B cell (primary cell): ENCODE measurements around the gene STK40. TPM values are rescaled to one million over a fixed set of nuclear protein-coding genes. Genes with fewer than 3 reads are reported as not detected.

Source experiments
- ATAC-seq: fragments of 200-7000 bp; cut with Tn5 transposase; one replicate; pipeline ENCODE4 v1.10.0; 2021; ENCODE audit warnings: low read depth, mild to moderate bottlenecking, moderate number of reproducible peaks, moderate library complexity
- CTCF ChIA-PET: fragments of 350-600 bp; sonication (Branson Sonifier 250); formaldehyde crosslinking; loops from one replicate; lab custom pipeline; 2021; ENCODE audit warnings: antibody characterized with exemption, inconsistent platforms; lab: Charles Lee
- POLR2A ChIA-PET: fragments of 350-600 bp; sonication (Branson Sonifier 250); formaldehyde crosslinking; loops from one replicate; lab custom pipeline; 2021; ENCODE audit warnings: antibody characterized with exemption; lab: Charles Lee
- DNase-seq: peaks from one replicate; pipeline ENCODE4 v3.0.0; 2013
- H2AFZ ChIP-seq: 2 replicates; pipeline ENCODE4 v1.6.1; 2012; ENCODE audit warnings: mild to moderate bottlenecking, low read depth, low read length; ENCODE audit not compliant: insufficient read depth, poor library complexity, severe bottlenecking
- H3K27ac ChIP-seq, 2 donors: 1 replicate in 1 of 2; 2 replicates in 1 of 2; pipeline ENCODE4 v1.5.1; 2012 to 2013; ENCODE audit warnings: low read length in 2 of 2, mild to moderate bottlenecking in 2 of 2, moderate library complexity in 1 of 2
- H3K27me3 ChIP-seq, 4 experiments: fragments of 200-600 bp in 1 of 4; sonication (generic) in 1 of 4; replicated peaks in 1 of 4; 1 replicate in 2 of 4; 2 replicates in 2 of 4; pipeline versions ENCODE4 v1.6.1 to v1.7.0; 2013 to 2016; ENCODE audit warnings: low read length in 3 of 4, mild to moderate bottlenecking in 2 of 4, mixed read lengths in 1 of 4, moderate library complexity in 1 of 4; ENCODE audit not compliant: insufficient read depth in 4 of 4, control insufficient read depth in 3 of 4; ENCODE audit errors: control extremely low read depth in 1 of 4
- H3K36me3 ChIP-seq, 2 experiments: replicated peaks in 1 of 2; 1 replicate in 1 of 2; 2 replicates in 1 of 2; pipeline versions ENCODE4 v1.6.1 to v1.7.1; 2013; ENCODE audit warnings: low read length in 1 of 2; ENCODE audit not compliant: insufficient read depth in 2 of 2, control insufficient read depth in 1 of 2; ENCODE audit errors: control extremely low read depth in 1 of 2, extremely low read depth in 1 of 2
- H3K4me1 ChIP-seq, 2 donors: fragments of 200-600 bp in 1 of 2; sonication (generic) in 1 of 2; 1 replicate in 1 of 2; 2 replicates in 1 of 2; pipeline versions ENCODE4 v1.5.1 to v1.6.1; 2013 to 2017; ENCODE audit warnings: low read length in 2 of 2; ENCODE audit not compliant: control insufficient read depth in 2 of 2, insufficient read depth in 2 of 2
- H3K4me2 ChIP-seq: replicated peaks from 2 replicates; pipeline ENCODE3; 2012; ENCODE audit warnings: mild to moderate bottlenecking, low read depth, low read length; ENCODE audit not compliant: poor library complexity, severe bottlenecking
- H3K4me3 ChIP-seq, 5 experiments: fragments of 200-600 bp in 1 of 5; sonication (generic) in 1 of 5; 1 replicate in 3 of 5; 2 replicates in 2 of 5; pipeline versions ENCODE4 v1.5.1 to v1.7.0; 2011 to 2016; ENCODE audit warnings: low read length in 4 of 5, mild to moderate bottlenecking in 4 of 5, low read depth in 2 of 5, control low read depth in 1 of 5, moderate library complexity in 1 of 5; ENCODE audit not compliant: insufficient read depth in 1 of 5; ENCODE audit errors: control extremely low read depth in 1 of 5, extremely low read depth in 1 of 5
- H3K79me2 ChIP-seq: fragments of 200-600 bp; sonication (generic); one replicate; pipeline ENCODE4 v1.6.0; 2016; ENCODE audit warnings: low read length; ENCODE audit not compliant: control insufficient read depth, insufficient read depth
- H3K9ac ChIP-seq: fragments of 200-600 bp; sonication (generic); 2 replicates; pipeline ENCODE4 v1.6.1; 2017; ENCODE audit warnings: mild to moderate bottlenecking, low read length, moderate library complexity
- H3K9me3 ChIP-seq, 3 donors: one replicate each; pipeline versions ENCODE4 v1.6.1 to v1.7.1; 2013; ENCODE audit warnings: low read length in 2 of 3; ENCODE audit not compliant: control insufficient read depth in 2 of 3, insufficient read depth in 1 of 3; ENCODE audit errors: control extremely low read depth in 1 of 3
- H4K20me1 ChIP-seq: 2 replicates; pipeline ENCODE4 v1.6.0; 2012; ENCODE audit warnings: mild to moderate bottlenecking, low read length; ENCODE audit not compliant: insufficient read depth, control insufficient read depth, poor library complexity, severe bottlenecking
- H3K27ac Mint-ChIP-seq: one replicate; pipeline ENCODE4 v1.8.0; 2021; ENCODE audit warnings: mixed read lengths
- H3K27me3 Mint-ChIP-seq: one replicate; pipeline ENCODE4 v1.8.0; 2021; ENCODE audit warnings: mixed read lengths
- H3K4me1 Mint-ChIP-seq: one replicate; pipeline ENCODE4 v1.8.0; 2021; ENCODE audit warnings: mixed read lengths
- H3K4me3 Mint-ChIP-seq: one replicate; pipeline ENCODE4 v1.8.0; 2021; ENCODE audit warnings: mixed read lengths
- H3K9me3 Mint-ChIP-seq: one replicate; pipeline ENCODE4 v1.8.0; 2022; ENCODE audit warnings: mixed read lengths; ENCODE audit not compliant: insufficient read depth
- EZH2 ChIP-seq: IDR thresholded peaks from 2 replicates; pipeline ENCODE4 v1.6.1; 2012; ENCODE audit warnings: borderline replicate concordance, low read depth, mild to moderate bottlenecking, moderate library complexity, low read length; ENCODE audit not compliant: insufficient read depth, poor library complexity, severe bottlenecking
- WGBS: methylation state at CpG from one replicate; pipeline ENCODE4 v1.1.5; 2013; ENCODE audit warnings: missing lambda C conversion rate; ENCODE audit not compliant: insufficient coverage; 5-methylcytosine and 5-hydroxymethylcytosine counted together
- intact Hi-C: fragments of 100-400 bp; cut with micrococcal nuclease; formaldehyde crosslinking; loops from one replicate; pipeline ENCODE4 v1.10.0; 2022
- polyA plus RNA-seq: library from polyadenylated mRNA; depleted of rRNA; stranded (reverse); fragments of >200 nt; gene quantifications from 2 replicates; pipeline ENCODE4 v1.2.3, GENCODE V29; 2012
- total RNA-seq, 2 donors: library from RNA; stranded (reverse); fragments of 120-200 nt in 1 of 2; gene quantifications; 1 replicate in 1 of 2; 2 replicates in 1 of 2; pipeline versions ENCODE4 v1.2.3 to v1.2.4, GENCODE V29; 2013 to 2022
- TF ChIP-seq, protein P1 (sequence below): fragments of 200-600 bp; IDR thresholded peaks from one replicate; pipeline ENCODE4 v1.8.0; 2022; ENCODE audit warnings: antibody characterized with exemption, mild to moderate bottlenecking

The STK40 gene
- total and polyA plus RNA-seq, 2 donors (not counting 1 experiment from before 2014, with no cell fraction given): 53.1 to 69.1 TPM

DNA sequence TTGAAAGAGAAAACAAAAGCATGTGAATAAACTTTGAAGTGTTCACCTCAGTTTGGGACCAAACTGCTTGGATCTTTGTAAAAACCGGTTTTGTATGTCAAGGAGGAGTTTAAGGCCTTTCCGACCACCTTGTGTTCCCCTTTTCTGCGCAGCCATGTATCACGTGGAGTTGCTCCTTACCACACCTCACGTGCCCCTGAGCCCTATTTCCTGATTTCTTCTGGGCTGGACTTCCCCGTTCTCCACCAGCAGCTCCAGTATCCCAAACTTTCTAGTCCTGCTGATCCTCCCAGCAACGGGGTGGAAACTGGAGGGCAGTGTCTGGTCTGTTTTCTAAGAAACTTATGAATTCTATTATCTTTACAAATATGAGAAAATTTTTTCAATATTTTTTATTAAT, 81.2 kb downstream of the STK40 start:
- Histone ChIP-seq H3K9me3 (no peaks in the 10 kb centered on the region), H4K20me1 (peaks cover 14% of the 10 kb centered on the region), H2AFZ (no peak overlapping the region), H3K27me3 (no peaks in the 10 kb centered on the region), H3K9ac (no peak overlapping the region), H3K4me2 (no peak overlapping the region), H3K36me3 (peaks cover 4 to 49% of the 10 kb centered on the region in 2 experiments), H3K79me2 (no peaks in the 10 kb centered on the region), H3K27ac (peak overlapping the region in 1 of 2 donors; percentile 26), H3K4me1 (peaks cover 10 to 33% of the 10 kb centered on the region in 2 donors), H3K4me3 (no peak overlapping the region)
- intact Hi-C loops: no loop called here
- TF ChIP-seq EZH2: no peak
- TF ChIP-seq, protein P1, sequence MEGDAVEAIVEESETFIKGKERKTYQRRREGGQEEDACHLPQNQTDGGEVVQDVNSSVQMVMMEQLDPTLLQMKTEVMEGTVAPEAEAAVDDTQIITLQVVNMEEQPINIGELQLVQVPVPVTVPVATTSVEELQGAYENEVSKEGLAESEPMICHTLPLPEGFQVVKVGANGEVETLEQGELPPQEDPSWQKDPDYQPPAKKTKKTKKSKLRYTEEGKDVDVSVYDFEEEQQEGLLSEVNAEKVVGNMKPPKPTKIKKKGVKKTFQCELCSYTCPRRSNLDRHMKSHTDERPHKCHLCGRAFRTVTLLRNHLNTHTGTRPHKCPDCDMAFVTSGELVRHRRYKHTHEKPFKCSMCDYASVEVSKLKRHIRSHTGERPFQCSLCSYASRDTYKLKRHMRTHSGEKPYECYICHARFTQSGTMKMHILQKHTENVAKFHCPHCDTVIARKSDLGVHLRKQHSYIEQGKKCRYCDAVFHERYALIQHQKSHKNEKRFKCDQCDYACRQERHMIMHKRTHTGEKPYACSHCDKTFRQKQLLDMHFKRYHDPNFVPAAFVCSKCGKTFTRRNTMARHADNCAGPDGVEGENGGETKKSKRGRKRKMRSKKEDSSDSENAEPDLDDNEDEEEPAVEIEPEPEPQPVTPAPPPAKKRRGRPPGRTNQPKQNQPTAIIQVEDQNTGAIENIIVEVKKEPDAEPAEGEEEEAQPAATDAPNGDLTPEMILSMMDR: no peak
- Mint-ChIP-seq H3K27ac (peak overlapping the region; percentile 83), H3K4me1 (peaks cover 34% of the 10 kb centered on the region), H3K9me3 (no peaks in the 10 kb centered on the region), H3K4me3 (peak overlapping the region; percentile 29), H3K27me3 (no peaks in the 10 kb centered on the region)
- peak; percentile 74 for DNase-seq
- ChIA-PET POLR2A (interaction anchor here (0.7 kb wide), 1 partner anchor 34 kb away, joined by 4 read pairs; no protein-coding TSS in a partner anchor), CTCF (interaction anchor here (1.5 kb wide), 1 partner anchor 19 kb away, joined by 3 read pairs; no protein-coding TSS in a partner anchor)
- WGBS: 15% methylated on average over 4 of the region's 7 CpGs
- no peak for ATAC-seq

DNA sequence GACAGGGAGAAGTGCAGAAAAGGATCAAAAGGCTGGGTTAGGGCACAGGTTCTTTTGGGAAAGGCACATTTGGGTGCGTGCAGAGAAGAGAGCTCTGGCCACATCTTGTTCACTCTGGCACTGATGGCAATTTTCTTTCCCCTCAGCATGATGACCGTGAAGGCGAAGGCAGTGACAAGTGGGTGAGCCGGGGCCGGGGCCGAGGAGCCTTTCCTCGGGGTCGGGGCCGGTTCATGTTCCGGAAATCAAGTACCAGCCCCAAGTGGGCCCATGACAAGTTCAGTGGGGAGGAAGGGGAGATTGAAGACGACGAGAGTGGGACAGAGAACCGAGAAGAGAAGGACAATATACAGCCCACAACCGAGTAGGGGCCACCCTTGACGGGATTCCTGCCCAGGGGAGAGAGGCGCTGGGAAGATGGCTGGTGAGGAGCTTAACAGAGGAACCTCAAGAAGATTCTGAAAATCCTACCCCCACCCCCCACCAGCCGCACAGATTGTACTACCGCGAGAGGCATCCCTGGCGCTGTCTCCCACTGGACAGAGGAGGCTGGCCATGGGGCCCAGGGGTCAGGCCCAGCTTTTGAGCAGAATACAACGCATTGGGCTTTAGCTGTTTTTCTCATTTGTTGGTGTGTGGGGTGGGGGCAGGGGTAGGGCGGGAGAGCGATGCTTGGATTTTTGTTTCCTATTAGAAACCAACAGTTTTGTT, 81.9 kb downstream of the STK40 start:
- Histone ChIP-seq H3K4me2 (no peak overlapping the region), H2AFZ (no peak overlapping the region), H3K4me1 (peaks cover 10 to 33% of the 10 kb centered on the region in 2 donors), H3K9ac (no peak overlapping the region), H3K4me3 (no peak overlapping the region), H3K36me3 (peaks cover 4 to 54% of the 10 kb centered on the region in 2 experiments), H3K9me3 (no peaks in the 10 kb centered on the region), H3K79me2 (no peaks in the 10 kb centered on the region), H4K20me1 (peaks cover 15% of the 10 kb centered on the region), H3K27ac (peak overlapping the region in 1 of 2 donors; percentile 26), H3K27me3 (no peaks in the 10 kb centered on the region)
- no peaks in the 10 kb centered on the region for H3K27me3 Mint-ChIP-seq
- no peaks in the 10 kb centered on the region for H3K9me3 Mint-ChIP-seq
- POLR2A ChIA-PET: interaction anchor here (0.7 kb wide), 1 partner anchor 35 kb away, joined by 4 read pairs; no protein-coding TSS in a partner anchor
- no peak for ATAC-seq
- TF ChIP-seq, protein P1: no peak
- TF ChIP-seq EZH2: no peak
- peaks cover 34% of the 10 kb centered on the region for H3K4me1 Mint-ChIP-seq
- peak overlapping the region; percentile 63 for H3K27ac Mint-ChIP-seq
- WGBS: 100% methylated on average over 17 of the region's 23 CpGs
- intact Hi-C loops: no loop called here
- CTCF ChIA-PET: interaction anchor here (0.6 to 1.5 kb wide), 3 partner anchors 13 to 33 kb away, joined by 3 to 4 read pairs (median 3); no protein-coding TSS in a partner anchor
- DNase-seq: no peak
- H3K4me3 Mint-ChIP-seq: peak overlapping the region; percentile 29
